HuH-7 (cell line): Measurements from ENCODE around the gene MAD1L1.

ENCODE experiments used
- DNase-seq: peaks from one replicate; pipeline ENCODE4 v3.0.0; 2011; ENCODE audit warnings: low spot score

Gene MAD1L1

GRCh38 chr7:2013381-2014311 is 219.1 kb downstream of the MAD1L1 start:
- DNase-seq = no peak

DNA sequence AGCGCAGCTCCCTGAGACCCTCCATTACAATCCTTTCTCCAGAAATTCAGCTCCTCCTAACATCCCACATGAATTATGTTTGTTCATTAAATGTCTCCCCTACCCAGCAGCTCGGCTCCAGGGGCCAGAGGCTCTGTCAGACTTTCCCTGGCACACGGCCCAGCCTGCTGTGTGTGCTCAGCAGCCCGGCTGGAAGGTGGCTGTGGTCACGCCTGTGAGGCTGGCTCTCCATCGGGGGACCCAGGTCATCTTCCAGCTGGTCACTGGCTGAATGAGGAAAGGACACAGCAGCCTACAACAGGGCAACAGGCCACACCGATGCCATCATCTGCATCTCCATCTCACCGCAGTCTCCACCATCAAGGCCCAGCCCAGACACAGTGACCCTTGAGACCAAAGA is 219.8 kb downstream of the MAD1L1 start:
- no peak for DNase-seq

DNA sequence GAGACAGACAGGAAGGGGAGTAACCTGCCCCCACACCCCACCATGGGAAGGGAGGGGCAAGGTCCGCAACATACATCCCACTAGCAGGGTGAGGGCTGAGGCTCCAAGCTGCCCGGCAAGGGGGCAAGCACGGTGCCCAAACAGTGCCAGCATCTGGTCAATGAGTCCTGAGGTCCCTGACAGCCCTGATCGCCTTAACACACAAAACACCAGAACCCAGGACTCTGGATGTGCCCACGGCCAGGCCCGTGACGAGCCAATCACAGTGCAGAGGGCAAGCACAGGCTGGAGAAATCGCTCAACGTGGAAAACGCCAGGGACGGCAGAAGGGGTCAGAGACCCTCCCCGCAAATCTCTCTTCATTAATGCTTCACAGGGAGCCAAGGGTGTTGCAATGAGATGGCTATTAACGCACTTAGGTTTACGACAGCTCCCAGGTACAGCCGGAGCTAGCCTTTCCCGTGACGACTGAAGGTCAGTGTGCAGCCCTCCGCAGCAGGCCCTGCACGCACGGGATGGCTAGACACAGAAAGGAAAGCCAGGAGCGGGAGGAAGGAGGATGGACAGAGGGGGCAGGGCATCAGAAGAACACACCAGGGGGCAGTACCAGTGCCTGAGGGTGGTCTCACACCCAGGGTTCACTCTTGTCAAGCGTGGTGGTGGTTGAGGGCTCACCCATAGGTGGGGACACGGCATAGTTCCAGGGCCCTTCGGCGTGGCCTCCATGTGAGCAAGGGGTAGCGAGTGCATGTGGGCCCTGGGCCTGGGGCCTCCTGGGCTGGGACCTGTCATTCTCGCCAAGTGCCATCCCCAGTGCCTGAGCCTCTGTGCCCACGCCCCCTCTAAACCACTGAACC is 220.5 kb downstream of the MAD1L1 start:
- DNase-seq = peak; percentile 67

GRCh38 chr7:2011266-2012043 is 221.3 kb downstream of the MAD1L1 start:
- no peak for DNase-seq

- DNase-seq = no peak
Observed at GRCh38 chr7:2010551-2011265, 222.0 kb downstream of the MAD1L1 start.

DNA sequence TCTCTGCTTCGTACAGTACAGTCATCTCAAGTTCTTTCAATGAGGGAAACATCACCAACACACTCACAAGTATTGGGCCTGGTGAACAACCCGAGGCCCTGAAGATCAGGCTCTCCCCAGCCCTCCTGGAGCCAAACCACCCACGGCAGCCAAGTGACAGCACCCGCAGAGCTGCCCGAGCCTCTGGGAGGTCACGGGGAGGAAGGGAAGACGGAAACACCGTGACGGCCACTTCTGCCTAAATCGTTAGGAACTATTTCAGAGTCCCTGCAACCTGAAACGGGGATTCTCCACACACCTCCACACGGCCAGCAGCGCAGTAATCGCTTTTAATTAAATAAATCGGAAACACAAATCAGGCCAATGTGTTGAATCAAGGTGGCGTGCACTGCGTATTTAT is 222.6 kb downstream of the MAD1L1 start:
- DNase-seq = no peak

- no peak for DNase-seq
Observed at GRCh38 chr7:2009541-2010001, 223.2 kb downstream of the MAD1L1 start.

- DNase-seq = no peak
Observed at GRCh38 chr7:2008936-2009540, 223.7 kb downstream of the MAD1L1 start.

GRCh38 chr7:2008101-2008935 is 224.4 kb downstream of the MAD1L1 start:
- no peak for DNase-seq

GRCh38 chr7:2007551-2007950 is 225.2 kb downstream of the MAD1L1 start:
- no peak for DNase-seq

DNA sequence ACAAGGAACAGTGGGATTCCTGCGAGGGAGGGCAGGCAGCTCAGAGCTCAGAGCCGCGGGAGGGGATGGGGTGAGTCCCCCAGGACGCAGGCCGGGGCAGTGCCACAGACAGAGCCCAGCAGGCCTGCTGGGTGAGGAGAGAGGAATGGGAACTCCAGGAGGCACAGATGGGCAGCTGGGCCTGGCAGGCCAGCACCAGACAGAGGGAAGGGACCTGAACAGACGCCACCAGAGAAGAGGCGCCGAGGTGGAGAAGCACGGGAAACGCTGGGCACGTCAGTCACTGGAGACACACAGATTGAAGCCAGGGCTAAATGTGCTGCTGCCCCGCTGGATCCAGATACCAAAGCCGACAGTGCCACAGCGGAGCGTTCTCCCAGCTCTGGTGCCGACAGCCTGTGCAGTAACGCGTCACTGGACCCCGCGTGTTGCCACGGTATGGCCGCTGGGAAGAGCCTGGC is 225.8 kb downstream of the MAD1L1 start:
- no peak for DNase-seq

GRCh38 chr7:2006231-2006771 is 226.4 kb downstream of the MAD1L1 start:
- no peak for DNase-seq

DNA sequence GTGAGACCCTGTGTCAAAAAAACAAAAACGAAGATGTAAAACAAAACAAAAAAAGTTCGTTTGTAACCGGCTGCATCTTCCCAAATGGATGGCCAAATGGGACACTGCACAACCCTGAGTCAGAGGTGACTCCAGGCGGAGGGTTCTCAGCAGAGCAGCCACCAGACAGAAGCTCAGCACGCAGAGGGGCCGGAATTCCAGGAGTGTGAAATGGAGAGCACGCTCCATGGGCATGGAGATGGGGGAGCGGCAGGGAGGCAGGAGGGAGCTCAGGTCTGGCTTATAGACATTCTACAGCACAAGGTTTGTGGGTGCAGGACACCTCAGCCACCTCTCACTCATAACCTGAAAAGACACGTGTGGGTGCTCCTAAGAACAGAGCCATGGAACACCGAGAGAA is 227.0 kb downstream of the MAD1L1 start:
- DNase-seq = no peak

DNA sequence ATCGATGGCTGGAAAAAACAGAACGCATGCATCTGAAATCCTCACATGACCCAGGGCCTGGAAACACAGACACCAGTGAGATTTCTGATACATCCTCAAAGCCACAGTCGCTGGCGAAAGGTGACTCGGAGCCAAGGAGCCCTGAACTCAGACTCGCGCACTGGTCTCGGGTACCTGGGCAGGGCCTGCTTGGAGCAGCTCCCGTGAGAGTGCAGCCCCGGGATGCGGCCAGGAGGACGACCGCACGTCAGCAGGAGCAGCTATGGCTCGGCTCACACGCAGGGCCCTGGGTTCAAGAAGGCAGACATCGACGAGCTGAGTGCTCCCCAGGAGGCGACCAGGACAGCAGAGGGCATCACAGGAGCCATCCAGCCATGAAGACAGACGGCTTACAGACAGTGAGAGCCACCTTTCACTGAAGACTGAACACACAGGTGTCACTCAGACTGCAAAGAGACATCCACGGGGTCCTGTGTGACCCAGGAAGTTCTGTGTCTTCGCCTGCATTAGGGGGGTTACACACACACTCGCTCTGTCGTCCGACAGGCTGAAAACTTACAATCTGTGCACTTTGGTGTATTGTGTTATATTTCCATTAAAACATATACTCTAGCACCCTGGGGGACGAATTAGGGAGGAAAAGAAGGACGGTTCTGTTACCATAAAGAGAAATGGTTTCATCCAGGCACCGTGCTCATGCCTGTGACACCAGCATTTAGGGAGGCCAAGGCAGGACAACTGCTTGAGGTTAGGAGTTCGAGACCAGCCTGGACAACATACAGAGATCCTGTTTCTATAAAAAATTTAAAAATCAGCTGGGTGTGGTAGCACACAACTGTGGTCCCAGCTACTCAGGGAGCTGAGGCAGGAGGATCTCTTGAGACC is 227.7 kb downstream of the MAD1L1 start:
- DNase-seq = no peak

- DNase-seq = no peak
Observed at GRCh38 chr7:2003931-2004812, 228.6 kb downstream of the MAD1L1 start.

DNA sequence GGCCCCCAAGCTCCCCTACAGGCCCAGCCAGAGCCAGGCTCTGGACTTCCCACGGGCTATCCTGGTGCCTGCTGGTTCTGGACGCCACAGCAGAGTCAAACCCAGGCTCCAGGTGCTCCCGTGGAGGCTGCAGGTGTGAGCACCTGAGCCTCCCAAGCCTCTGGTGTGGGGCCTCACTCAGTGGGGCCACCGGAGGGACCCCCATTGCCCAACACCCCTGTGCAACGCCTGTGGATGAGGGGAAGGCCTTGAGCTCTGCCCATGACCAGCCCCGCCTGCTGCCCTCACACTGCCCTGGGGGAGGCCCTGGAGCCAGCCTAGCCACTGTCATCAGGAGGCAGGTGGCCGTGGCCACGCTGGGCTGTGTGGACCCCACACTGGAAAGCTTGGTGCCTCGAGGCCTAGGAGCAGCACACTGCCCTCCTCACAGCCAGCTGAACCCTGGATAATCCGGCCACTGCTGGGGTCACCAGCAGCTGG is 229.3 kb downstream of the MAD1L1 start:
- no peak for DNase-seq
